ENCODE measurements around the gene PRPF6.

The PRPF6 gene

DNA sequence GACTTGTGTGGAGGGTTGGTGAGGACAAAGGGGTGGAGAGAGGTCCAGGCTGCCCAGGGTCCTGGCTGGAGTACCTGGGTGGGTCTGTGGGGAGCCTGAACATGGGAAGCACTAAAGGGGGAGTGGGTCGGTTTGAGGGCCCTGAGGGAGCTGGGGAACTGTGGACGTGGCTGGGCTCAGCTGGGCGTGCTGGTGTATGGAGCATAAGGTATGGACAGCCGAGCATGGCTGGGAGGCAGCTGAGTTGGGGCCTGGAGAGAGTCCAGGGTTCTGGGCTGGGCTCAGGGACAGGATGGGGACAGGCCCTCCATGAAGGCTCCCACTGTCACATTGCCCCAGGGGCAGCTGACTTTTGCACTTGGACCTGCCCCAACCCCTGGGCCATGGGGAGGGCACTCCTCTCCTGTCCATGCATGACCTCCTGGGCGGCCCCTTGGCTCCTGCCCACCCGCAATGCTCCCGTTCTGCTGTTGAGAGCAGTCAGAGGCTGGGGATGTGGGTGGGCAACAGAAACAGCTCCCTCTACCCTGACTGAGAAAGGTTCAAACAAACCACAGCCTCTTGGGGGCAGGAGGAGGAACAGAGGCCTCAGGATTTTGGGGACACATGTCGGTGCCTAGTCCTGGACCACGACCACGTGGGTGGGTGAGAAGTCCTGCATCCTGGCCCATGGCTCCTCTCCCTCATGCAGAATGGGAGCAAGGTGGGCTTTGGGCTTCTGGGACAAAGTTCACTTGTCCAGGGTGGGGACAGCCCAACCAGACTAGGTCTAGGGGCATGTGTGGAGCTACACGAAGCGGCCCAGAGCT lies 59.5 kb downstream of the PRPF6 start:
- Histone ChIP-seq H3K4me3 (no peak overlapping the region), H3K27ac (peak overlapping the region in 1 of 2 donors; percentile 56)
- no peak for DNase-seq (ENCODE audit: low spot score)
- TF ChIP-seq, protein P1, sequence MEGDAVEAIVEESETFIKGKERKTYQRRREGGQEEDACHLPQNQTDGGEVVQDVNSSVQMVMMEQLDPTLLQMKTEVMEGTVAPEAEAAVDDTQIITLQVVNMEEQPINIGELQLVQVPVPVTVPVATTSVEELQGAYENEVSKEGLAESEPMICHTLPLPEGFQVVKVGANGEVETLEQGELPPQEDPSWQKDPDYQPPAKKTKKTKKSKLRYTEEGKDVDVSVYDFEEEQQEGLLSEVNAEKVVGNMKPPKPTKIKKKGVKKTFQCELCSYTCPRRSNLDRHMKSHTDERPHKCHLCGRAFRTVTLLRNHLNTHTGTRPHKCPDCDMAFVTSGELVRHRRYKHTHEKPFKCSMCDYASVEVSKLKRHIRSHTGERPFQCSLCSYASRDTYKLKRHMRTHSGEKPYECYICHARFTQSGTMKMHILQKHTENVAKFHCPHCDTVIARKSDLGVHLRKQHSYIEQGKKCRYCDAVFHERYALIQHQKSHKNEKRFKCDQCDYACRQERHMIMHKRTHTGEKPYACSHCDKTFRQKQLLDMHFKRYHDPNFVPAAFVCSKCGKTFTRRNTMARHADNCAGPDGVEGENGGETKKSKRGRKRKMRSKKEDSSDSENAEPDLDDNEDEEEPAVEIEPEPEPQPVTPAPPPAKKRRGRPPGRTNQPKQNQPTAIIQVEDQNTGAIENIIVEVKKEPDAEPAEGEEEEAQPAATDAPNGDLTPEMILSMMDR (IDR thresholded peaks at IDR 0.05), result no peak

DNA sequence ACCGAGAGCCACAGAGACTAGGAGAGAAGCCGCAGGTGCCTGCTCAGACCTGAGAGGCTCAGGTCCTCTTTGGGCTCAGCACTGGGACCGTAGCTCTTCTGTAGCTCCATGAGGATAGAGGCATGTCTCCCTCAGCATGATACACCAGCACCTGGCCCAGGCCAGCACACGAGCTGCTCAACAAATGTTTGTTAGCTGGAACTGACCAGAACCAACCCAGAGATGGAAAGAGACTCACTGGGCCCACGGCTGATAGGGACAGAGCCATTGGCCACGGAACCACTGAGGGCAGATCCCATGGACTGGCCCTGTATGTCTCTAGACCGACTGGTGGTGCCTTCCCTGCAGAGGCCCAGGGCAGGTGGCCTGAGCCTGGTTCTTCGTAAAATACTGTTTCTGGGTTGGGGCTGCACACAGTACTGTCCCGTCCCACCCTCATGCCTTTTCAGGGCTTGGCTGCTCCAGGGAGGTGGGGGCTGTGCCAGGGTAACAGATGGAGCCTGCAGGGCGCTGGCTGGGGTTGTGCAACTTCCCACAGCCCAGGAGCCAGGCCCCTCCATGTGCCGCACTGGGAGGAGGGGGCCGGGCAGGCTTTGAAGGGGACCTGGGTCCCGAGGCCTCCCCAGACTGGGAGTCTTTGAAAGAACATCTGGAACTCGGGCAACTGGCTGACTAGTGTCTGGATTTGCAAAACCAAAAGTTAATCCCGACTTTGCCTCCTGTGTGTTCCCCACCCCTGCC lies 60.3 kb downstream of the PRPF6 start:
- TF ChIP-seq, protein P1 (IDR thresholded peaks at IDR 0.05), result no peak
- peak overlapping the region; percentile 68 for H3K4me3 ChIP-seq
- H3K27ac ChIP-seq, result peak overlapping the region in 1 of 2 donors; percentile 56
- no peak for DNase-seq (ENCODE audit: low spot score)

DNA sequence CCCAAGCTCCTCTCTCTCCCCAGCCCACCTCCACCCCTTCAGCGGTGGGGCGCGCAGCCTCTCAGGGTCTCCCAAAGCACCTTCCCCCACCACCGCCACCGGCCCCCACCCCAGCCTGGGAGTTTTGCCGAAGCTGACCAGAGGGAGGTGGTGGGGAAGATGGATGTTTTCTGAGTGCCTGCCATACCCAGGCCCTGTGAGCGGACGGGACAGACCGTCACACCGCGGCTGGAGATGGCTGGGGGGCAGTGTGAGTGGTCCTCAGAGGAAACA lies 60.8 kb downstream of the PRPF6 start:
- DNase-seq (ENCODE audit: low spot score), result no peak
- TF ChIP-seq, protein P1 (IDR thresholded peaks at IDR 0.05), result no peak
- H3K27ac ChIP-seq, result peak overlapping the region in 1 of 2 donors; percentile 56
- H3K4me3 ChIP-seq, result peak overlapping the region; percentile 68

- TF ChIP-seq, protein P1 (IDR thresholded peaks at IDR 0.05), result no peak
- no peak for DNase-seq (ENCODE audit: low spot score)
- H3K27ac ChIP-seq, result peak overlapping the region in 1 of 2 donors; percentile 56
- peak overlapping the region; percentile 68 for H3K4me3 ChIP-seq
Measured at GRCh38 chr20:64042054-64042781, 61.3 kb downstream of the PRPF6 start.

- Histone ChIP-seq H3K27ac (no peak overlapping the region), H3K4me3 (no peak overlapping the region)
- TF ChIP-seq, protein P1 (IDR thresholded peaks at IDR 0.05), result no peak
- no peak for DNase-seq (ENCODE audit: low spot score)
Measured at GRCh38 chr20:64043768-64044167, 62.8 kb downstream of the PRPF6 start.

DNA sequence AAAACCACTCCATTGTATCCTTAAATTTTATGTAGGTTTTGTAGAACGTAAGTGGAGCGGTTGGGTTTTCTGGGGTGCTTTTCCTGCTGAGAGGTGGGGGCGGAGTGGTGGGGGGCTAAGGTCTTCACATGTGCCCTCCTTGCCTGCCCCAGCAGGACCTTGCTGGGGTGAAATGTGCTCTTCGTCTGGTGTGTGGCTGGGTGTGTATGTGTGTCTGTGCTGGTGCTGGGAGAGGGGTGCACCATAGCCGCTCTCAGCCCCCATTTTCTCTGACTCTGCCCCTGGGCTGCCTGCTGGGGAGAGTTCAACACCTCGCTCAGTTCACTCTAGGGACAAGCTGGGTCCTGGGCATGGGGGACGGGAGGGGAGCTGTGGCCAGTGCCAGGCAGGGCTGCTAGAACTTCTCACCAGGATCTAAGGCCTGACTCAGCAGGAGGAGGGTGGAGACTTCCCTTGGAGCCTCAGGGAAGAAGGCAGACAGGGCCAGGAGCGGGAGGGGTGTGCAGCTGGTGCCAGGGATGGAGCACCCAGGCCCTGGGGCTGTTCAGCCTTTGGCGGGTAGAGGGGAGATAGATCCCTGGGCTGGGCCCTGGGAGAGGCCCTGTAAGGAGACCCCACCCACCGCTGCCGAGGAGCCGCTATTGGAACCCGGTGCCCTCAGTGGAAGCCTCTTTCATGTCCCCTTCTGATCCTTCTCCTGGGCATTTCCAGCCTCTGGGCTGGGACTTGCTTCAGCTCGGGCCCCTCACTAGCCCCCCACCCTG lies 63.7 kb downstream of the PRPF6 start:
- Histone ChIP-seq H3K4me3 (peak overlapping the region; percentile 69), H3K27ac (peak overlapping the region in 1 of 2 donors; percentile 64)
- TF ChIP-seq, protein P1 (IDR thresholded peaks at IDR 0.05), result no peak
- DNase-seq (ENCODE audit: low spot score), result no peak
